HepG2 (cell line): Measurements from ENCODE around the gene BTRC. TPM values are rescaled to one million over a fixed set of nuclear protein-coding genes. Genes with fewer than 3 reads are reported as not detected.

Experiments
- ATF1 ChIP-seq: IDR thresholded peaks from 2 replicates; pipeline ENCODE4 v1.6.1; 2016; ENCODE audit warnings: mild to moderate bottlenecking, control low read depth
- BRF2 ChIP-seq: sonication (generic); formaldehyde crosslinking; IDR thresholded peaks from 2 replicates; pipeline ENCODE4 v1.8.1; 2022; ENCODE audit warnings: mild to moderate bottlenecking, missing genetic modification reagents
- DMAP1 ChIP-seq: IDR thresholded peaks from 2 replicates; pipeline ENCODE4 v1.6.1; 2016
- EP300 ChIP-seq, 3 experiments: sonication (generic) in 1 of 3; formaldehyde crosslinking in 1 of 3; IDR thresholded peaks; 2 replicates each; pipeline versions ENCODE4 v1.5.1 to v1.6.1; 2011 to 2020; ENCODE audit warnings: low read depth in 2 of 3, low read length in 2 of 3, borderline replicate concordance in 1 of 3, improper control_type of control experiment in 1 of 3, mild to moderate bottlenecking in 1 of 3, missing genetic modification reagents in 1 of 3, moderate library complexity in 1 of 3
- FOSL2 ChIP-seq: sonication (generic); formaldehyde crosslinking; IDR thresholded peaks from 2 replicates; pipeline ENCODE4 v1.4.0; 2020; ENCODE audit warnings: missing genetic modification reagents
- FOXK2 ChIP-seq: fragments of 450-650 bp; IDR thresholded peaks from 2 replicates; pipeline ENCODE4 v1.6.1; 2016
- FOXM1 ChIP-seq: sonication (generic); formaldehyde crosslinking; IDR thresholded peaks from 2 replicates; pipeline ENCODE4 v1.5.0; 2020; ENCODE audit warnings: missing genetic modification reagents
- GATAD1 ChIP-seq: IDR thresholded peaks from 2 replicates; pipeline ENCODE4 v1.6.1; 2016; ENCODE audit warnings: missing genetic modification reagents, missing compliant biosample characterization
- MBNL3 ChIP-seq: fragments of 250-450 bp; sonication (Bioruptor Pico); conservative IDR thresholded peaks from 2 replicates; pipeline ENCODE4 v1.8.0; 2022; ENCODE audit warnings: mild to moderate bottlenecking, inconsistent platforms
- MXD4 ChIP-seq: IDR thresholded peaks from 2 replicates; pipeline ENCODE4 v1.6.1; 2016; ENCODE audit warnings: mild to moderate bottlenecking, missing biosample characterization, missing genetic modification reagents
- POGK ChIP-seq: sonication (generic); formaldehyde crosslinking; conservative IDR thresholded peaks from 2 replicates; pipeline ENCODE4 v1.8.0; 2022; ENCODE audit warnings: mild to moderate bottlenecking, moderate library complexity, missing genetic modification reagents
- RBFOX2 ChIP-seq: fragments of 200-400 bp; formaldehyde crosslinking; IDR thresholded peaks from 2 replicates; pipeline ENCODE4 v1.6.1; 2017; ENCODE audit warnings: low read depth, mild to moderate bottlenecking, low read length
- THYN1 ChIP-seq: sonication (generic); formaldehyde crosslinking; IDR thresholded peaks from 2 replicates; pipeline ENCODE4 v1.8.1; 2023; ENCODE audit warnings: low read depth, mild to moderate bottlenecking, moderate library complexity, missing genetic modification reagents, borderline replicate concordance
- TIGD3 ChIP-seq: sonication (generic); formaldehyde crosslinking; IDR thresholded peaks from 2 replicates; pipeline ENCODE4 v1.5.1; 2020; ENCODE audit warnings: mild to moderate bottlenecking, missing genetic modification reagents, borderline replicate concordance
- ZBTB1 ChIP-seq: sonication (generic); formaldehyde crosslinking; IDR thresholded peaks from 2 replicates; pipeline ENCODE4 v1.4.0; 2020; ENCODE audit warnings: missing genetic modification reagents, borderline replicate concordance
- ZHX2 ChIP-seq, 2 experiments: sonication (generic) in 1 of 2; formaldehyde crosslinking in 1 of 2; IDR thresholded peaks; 2 replicates each; pipeline versions ENCODE4 v1.6.1 to v1.9.0; 2014 to 2022; ENCODE audit warnings: antibody characterized with exemption in 1 of 2, borderline replicate concordance in 1 of 2, inconsistent platforms in 1 of 2, low read depth in 1 of 2, missing genetic modification reagents in 1 of 2
- ZNF496 ChIP-seq: sonication (generic); formaldehyde crosslinking; IDR thresholded peaks from 2 replicates; pipeline ENCODE4 v1.8.1; 2023; ENCODE audit warnings: mild to moderate bottlenecking, moderate library complexity, missing genetic modification reagents; ENCODE audit not compliant: insufficient replicate concordance
- polyA plus RNA-seq, 8 experiments: library from polyadenylated mRNA; depleted of rRNA in 3 of 8; stranded (reverse) in 7 of 8; unstranded in 1 of 8; fragments of >200 nt; fragmentation: Illumina TruSeq in 4 of 8; extraction: Trizol in 4 of 8; gene quantifications; 2 replicates each; pipeline versions ENCODE4 v1.2.1 to v1.2.3, GENCODE V29; 2011 to 2016; ENCODE audit warnings: low read depth in 4 of 8, missing spikeins in 1 of 8, mixed read lengths in 1 of 8; ENCODE audit not compliant: insufficient read depth in 1 of 8
- total RNA-seq, 5 experiments: library from RNA; depleted of rRNA; stranded (reverse); fragments of >200 nt; fragmentation: Illumina TruSeq; extraction: Trizol; gene quantifications; 2 replicates each; pipeline ENCODE4 v1.2.3, GENCODE V29; 2016; ENCODE audit warnings: low read depth in 1 of 5

BTRC gene
- total and polyA plus RNA-seq, 2 of the 13 experiments (the other 11 are each of a cell fraction or from before 2014, with no cell fraction given), result 12.0 to 14.4 TPM

- TF ChIP-seq POGK (CRISPR knock-in tag), result peak; percentile 54; the same call in 1 of the 2 replicates
- peak; percentile 37; the same call in 1 of the 2 replicates for TF ChIP-seq FOSL2
- TF ChIP-seq FOXK2, result no peak
- TF ChIP-seq ZNF496, result no peak
- no peak for TF ChIP-seq THYN1
- peak; percentile 87 for TF ChIP-seq MXD4 (CRISPR knock-in tag)
- TF ChIP-seq BRF2 (CRISPR knock-in tag), result no peak
- no peak for TF ChIP-seq TIGD3 (CRISPR knock-in tag)
- no peak; the same call in none of the 2 replicates for TF ChIP-seq DMAP1
- no peak for TF ChIP-seq ZBTB1 (CRISPR knock-in tag)
- TF ChIP-seq FOXM1 (CRISPR knock-in tag), result no peak
- no peak for TF ChIP-seq ATF1 (CRISPR knock-in tag)
- no peak for TF ChIP-seq ZHX2 (IDR thresholded peaks at IDR 0.05; ENCODE audit: low read depth)
- TF ChIP-seq ZHX2 (CRISPR knock-in tag; IDR thresholded peaks at IDR 0.05; ENCODE audit: borderline replicate concordance), result peak; percentile 83; the same call in 1 of the 2 replicates
- TF ChIP-seq GATAD1 (CRISPR knock-in tag), result peak; percentile 92
- TF ChIP-seq EP300 (IDR thresholded peaks at IDR 0.05; ENCODE audit: low read depth in 2 of 2, low read length in 2 of 2), result no peak
- no peak for TF ChIP-seq EP300 (CRISPR knock-in tag; IDR thresholded peaks at IDR 0.05; ENCODE audit: borderline replicate concordance)
- TF ChIP-seq MBNL3 (CRISPR knock-in tag), result no peak
- TF ChIP-seq RBFOX2, result peak; percentile 68
Observed at GRCh38 chr10:101587725-101588653, 234.0 kb downstream of the BTRC start, which contains the start of the genes DPCD and POLL (continued).
